Thyroid gland (tissue), 4 donors: ENCODE measurements around the gene XCL1. TPM values are rescaled to one million over a fixed set of nuclear protein-coding genes. Genes with fewer than 3 reads are reported as not detected.
A peak's percentile ranks its signal among the peaks of the same experiment; 100 is the strongest.

Source experiments
- DNase-seq, 2 donors: peaks; one replicate each; pipeline ENCODE4 v3.0.0-alpha.2; 2019
- H3K27ac ChIP-seq, 3 donors: fragments of 200-600 bp; sonication (generic); 1 replicate in 2 of 3; 2 replicates in 1 of 3; pipeline ENCODE4 v1.5.1; 2016 to 2019; ENCODE audit warnings: mild to moderate bottlenecking in 1 of 3, moderate library complexity in 1 of 3
- H3K27me3 ChIP-seq: fragments of 200-600 bp; sonication (generic); one replicate; pipeline ENCODE4 v1.5.1; 2019
- H3K36me3 ChIP-seq, 2 donors: fragments of 200-600 bp; sonication (generic); one replicate each; pipeline ENCODE4 v1.5.1; 2016 to 2019
- H3K4me1 ChIP-seq, 2 donors: fragments of 200-600 bp; sonication (generic); one replicate each; pipeline ENCODE4 v1.5.1; 2017 to 2019
- H3K4me3 ChIP-seq, 3 donors: fragments of 200-600 bp; sonication (generic); replicated peaks in 1 of 3; 1 replicate in 2 of 3; 2 replicates in 1 of 3; pipeline ENCODE4 v1.5.1; 2016; ENCODE audit warnings: mild to moderate bottlenecking in 1 of 3
- H3K9me3 ChIP-seq: fragments of 200-600 bp; sonication (generic); one replicate; pipeline ENCODE4 v1.5.1; 2017
- POLR2A ChIP-seq, 2 donors: fragments of 450-650 bp; IDR thresholded peaks; one replicate each; pipeline ENCODE4 v1.6.1; 2017; ENCODE audit warnings: antibody characterized with exemption in 2 of 2, mild to moderate bottlenecking in 2 of 2, moderate library complexity in 1 of 2
- WGBS, 2 donors: methylation state at CpG; one replicate each; pipeline ENCODE4 v1.1.5; 2017; 5-methylcytosine and 5-hydroxymethylcytosine counted together
- intact Hi-C: fragments of 100-400 bp; cut with DNase I; formaldehyde crosslinking; loops from one replicate; pipeline ENCODE4 v1.15.1; 2023
- total RNA-seq, 4 donors: library from RNA; depleted of rRNA; stranded (reverse); fragments of >200 nt; gene quantifications; one replicate each; pipeline ENCODE4 v1.2.3, GENCODE V29; 2016
- TF ChIP-seq, protein P1 (sequence below), 6 experiments: fragments of 200-600 bp in 3 of 6; fragments of 450-650 bp in 3 of 6; sonication (generic) in 3 of 6; IDR thresholded peaks; one replicate each; pipeline ENCODE4 v1.5.1; 2016 to 2019; ENCODE audit warnings: antibody characterized with exemption in 6 of 6, mild to moderate bottlenecking in 2 of 6, inconsistent platforms in 1 of 6, moderate library complexity in 1 of 6

Gene XCL1
- total RNA-seq, 4 donors from 2014 or later, result 0.81 TPM; not detected in 3

- Histone ChIP-seq H3K4me3 (no peak overlapping the region), H3K27me3 (no peaks in the 10 kb centered on the region), H3K9me3 (no peaks in the 10 kb centered on the region), H3K27ac (no peak overlapping the region), H3K4me1 (peaks cover 0 to 4% of the 10 kb centered on the region in 2 donors), H3K36me3 (no peaks in the 10 kb centered on the region)
- intact Hi-C loops, result loop anchor here (5.0 kb wide), 1 partner anchor 741 kb away; no protein-coding TSS in a partner anchor
- TF ChIP-seq, protein P1, sequence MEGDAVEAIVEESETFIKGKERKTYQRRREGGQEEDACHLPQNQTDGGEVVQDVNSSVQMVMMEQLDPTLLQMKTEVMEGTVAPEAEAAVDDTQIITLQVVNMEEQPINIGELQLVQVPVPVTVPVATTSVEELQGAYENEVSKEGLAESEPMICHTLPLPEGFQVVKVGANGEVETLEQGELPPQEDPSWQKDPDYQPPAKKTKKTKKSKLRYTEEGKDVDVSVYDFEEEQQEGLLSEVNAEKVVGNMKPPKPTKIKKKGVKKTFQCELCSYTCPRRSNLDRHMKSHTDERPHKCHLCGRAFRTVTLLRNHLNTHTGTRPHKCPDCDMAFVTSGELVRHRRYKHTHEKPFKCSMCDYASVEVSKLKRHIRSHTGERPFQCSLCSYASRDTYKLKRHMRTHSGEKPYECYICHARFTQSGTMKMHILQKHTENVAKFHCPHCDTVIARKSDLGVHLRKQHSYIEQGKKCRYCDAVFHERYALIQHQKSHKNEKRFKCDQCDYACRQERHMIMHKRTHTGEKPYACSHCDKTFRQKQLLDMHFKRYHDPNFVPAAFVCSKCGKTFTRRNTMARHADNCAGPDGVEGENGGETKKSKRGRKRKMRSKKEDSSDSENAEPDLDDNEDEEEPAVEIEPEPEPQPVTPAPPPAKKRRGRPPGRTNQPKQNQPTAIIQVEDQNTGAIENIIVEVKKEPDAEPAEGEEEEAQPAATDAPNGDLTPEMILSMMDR (IDR thresholded peaks at IDR 0.05), result no peak
- no peak for TF ChIP-seq POLR2A (IDR thresholded peaks at IDR 0.05)
- DNase-seq, result no peak
These were observed 29.7 kb downstream of the XCL1 start for GRCh38 chr1:168606096-168606495.

- H3K9me3 ChIP-seq, result no peaks in the 10 kb centered on the region
- no peaks in the 10 kb centered on the region for H3K27me3 ChIP-seq
- intact Hi-C loops, result loop anchor here (5.0 kb wide), 1 partner anchor 739 kb away; no protein-coding TSS in a partner anchor
- 95 to 98% methylated on average over 3 of the region's 3 CpGs for WGBS, 2 donors
- H3K27ac ChIP-seq, result no peak overlapping the region
- H3K4me3 ChIP-seq, result no peak overlapping the region
- peaks cover 0 to 4% of the 10 kb centered on the region in 2 donors for H3K4me1 ChIP-seq
- no peak for DNase-seq
- H3K36me3 ChIP-seq, result no peaks in the 10 kb centered on the region
- TF ChIP-seq, protein P1 (IDR thresholded peaks at IDR 0.05), result no peak
- no peak for TF ChIP-seq POLR2A (IDR thresholded peaks at IDR 0.05)
These were observed 31.5 kb downstream of the XCL1 start for GRCh38 chr1:168607872-168608428.

DNA sequence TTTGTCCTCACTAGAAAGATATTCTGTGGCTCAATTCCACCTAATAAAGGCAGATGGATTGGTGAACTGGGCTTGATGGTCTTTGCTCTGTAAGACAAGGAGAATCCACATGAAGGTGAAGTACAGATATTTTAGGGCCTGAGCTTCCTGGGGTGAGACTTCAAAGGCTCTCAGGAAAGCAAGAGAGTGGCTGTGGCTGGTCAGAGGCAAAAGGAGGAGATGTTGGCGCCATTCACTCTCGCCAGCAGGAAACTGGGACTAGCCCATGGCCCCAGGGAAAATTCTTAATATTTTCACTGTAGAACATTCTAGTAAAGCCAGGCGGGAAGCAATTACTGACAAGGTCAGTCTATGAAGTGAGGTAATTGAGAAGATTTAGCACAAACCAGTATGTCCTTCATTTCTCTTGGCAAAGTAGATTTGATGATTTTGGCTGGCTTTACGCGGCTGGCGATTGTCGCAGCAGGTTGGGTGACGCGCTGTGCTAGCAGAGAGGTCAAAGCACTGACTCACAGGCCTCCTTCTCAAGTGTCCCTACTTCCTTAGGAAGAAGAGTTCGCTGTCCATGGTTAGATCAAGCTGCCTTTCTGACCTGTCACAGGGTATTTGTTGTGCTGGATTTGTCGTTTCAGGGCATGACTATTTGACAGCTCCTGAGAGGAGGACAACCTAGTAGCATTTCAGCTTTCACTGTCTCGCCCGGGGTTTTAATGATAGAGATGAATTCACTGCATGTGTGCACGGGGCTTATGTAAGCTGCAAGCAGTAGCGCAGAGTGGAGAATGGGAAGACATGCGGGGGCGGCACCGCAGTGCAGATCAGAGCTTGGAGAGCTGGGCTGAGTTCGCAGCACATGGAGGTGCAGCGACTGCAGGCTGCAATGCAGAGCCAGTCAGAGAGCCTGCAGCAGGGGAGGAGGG, 32.7 kb downstream of the XCL1 start:
- H3K4me3 ChIP-seq, result no peak overlapping the region

GRCh38 chr1:168609741-168610510, 33.5 kb downstream of the XCL1 start:
- no peaks in the 10 kb centered on the region for H3K9me3 ChIP-seq
- intact Hi-C loops, result loop anchor here (5.0 kb wide), 1 partner anchor 737 kb away; no protein-coding TSS in a partner anchor
- H3K4me3 ChIP-seq, result no peak overlapping the region

More for the DNA sequence above, 32.7 kb downstream of the XCL1 start:
- DNase-seq, result peak; percentile 15 to 24
- H3K27me3 ChIP-seq, result no peaks in the 10 kb centered on the region
- 71 to 74% methylated on average over 20 of the region's 20 CpGs for WGBS, 2 donors
- H3K4me1 ChIP-seq, result peaks cover 0 to 11% of the 10 kb centered on the region in 2 donors
- H3K36me3 ChIP-seq, result no peaks in the 10 kb centered on the region
- no peaks in the 10 kb centered on the region for H3K9me3 ChIP-seq
- TF ChIP-seq POLR2A (IDR thresholded peaks at IDR 0.05), result no peak
- TF ChIP-seq, protein P1 (IDR thresholded peaks at IDR 0.05), result no peak
- no peak overlapping the region for H3K27ac ChIP-seq
- intact Hi-C loops, result loop anchor here (5.0 kb wide), 1 partner anchor 738 kb away; no protein-coding TSS in a partner anchor

More at GRCh38 chr1:168609741-168610510, 33.5 kb downstream of the XCL1 start:
- no peak for DNase-seq
- 72 to 81% methylated on average over 10 of the region's 10 CpGs for WGBS, 2 donors
- TF ChIP-seq, protein P1 (IDR thresholded peaks at IDR 0.05), result no peak
- no peak for TF ChIP-seq POLR2A (IDR thresholded peaks at IDR 0.05)
- Histone ChIP-seq H3K27me3 (no peaks in the 10 kb centered on the region), H3K36me3 (no peaks in the 10 kb centered on the region), H3K27ac (no peak overlapping the region), H3K4me1 (peaks cover 0 to 15% of the 10 kb centered on the region in 2 donors)
